Ovary (tissue), 3 donors: ENCODE measurements around the gene ITPR2.

ENCODE experiments used
- POLR2A ChIP-seq: fragments of 450-650 bp; IDR thresholded peaks from one replicate; pipeline ENCODE4 v1.6.1; 2017; ENCODE audit warnings: antibody characterized with exemption, mild to moderate bottlenecking, moderate library complexity
- TF ChIP-seq, protein P1 (sequence below), 3 donors: fragments of 450-650 bp in 2 of 3; fragments of 200-600 bp in 1 of 3; IDR thresholded peaks; one replicate each; pipeline versions ENCODE4 v1.5.1 to v1.8.0; 2016 to 2022; ENCODE audit warnings: antibody characterized with exemption in 3 of 3, mild to moderate bottlenecking in 1 of 3
- donor health status: DM: no; HTN: no; CAD: no.

- TF ChIP-seq, protein P1, sequence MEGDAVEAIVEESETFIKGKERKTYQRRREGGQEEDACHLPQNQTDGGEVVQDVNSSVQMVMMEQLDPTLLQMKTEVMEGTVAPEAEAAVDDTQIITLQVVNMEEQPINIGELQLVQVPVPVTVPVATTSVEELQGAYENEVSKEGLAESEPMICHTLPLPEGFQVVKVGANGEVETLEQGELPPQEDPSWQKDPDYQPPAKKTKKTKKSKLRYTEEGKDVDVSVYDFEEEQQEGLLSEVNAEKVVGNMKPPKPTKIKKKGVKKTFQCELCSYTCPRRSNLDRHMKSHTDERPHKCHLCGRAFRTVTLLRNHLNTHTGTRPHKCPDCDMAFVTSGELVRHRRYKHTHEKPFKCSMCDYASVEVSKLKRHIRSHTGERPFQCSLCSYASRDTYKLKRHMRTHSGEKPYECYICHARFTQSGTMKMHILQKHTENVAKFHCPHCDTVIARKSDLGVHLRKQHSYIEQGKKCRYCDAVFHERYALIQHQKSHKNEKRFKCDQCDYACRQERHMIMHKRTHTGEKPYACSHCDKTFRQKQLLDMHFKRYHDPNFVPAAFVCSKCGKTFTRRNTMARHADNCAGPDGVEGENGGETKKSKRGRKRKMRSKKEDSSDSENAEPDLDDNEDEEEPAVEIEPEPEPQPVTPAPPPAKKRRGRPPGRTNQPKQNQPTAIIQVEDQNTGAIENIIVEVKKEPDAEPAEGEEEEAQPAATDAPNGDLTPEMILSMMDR (IDR thresholded peaks at IDR 0.05): no peak
- TF ChIP-seq POLR2A: no peak
Measured at GRCh38 chr12:26723379-26724308, 109.3 kb downstream of the ITPR2 start.
